ENCODE results near the gene MAFG. TPM values are rescaled to one million over a fixed set of nuclear protein-coding genes. Genes with fewer than 3 reads are reported as not detected.

MAFG gene
- total and polyA plus RNA-seq, 2 of the 13 experiments (the other 11 are each of a cell fraction or from before 2014, with no cell fraction given) = 14.5 to 20.0 TPM

GRCh38 chr17:81962499-81963441 lies 35.2 kb upstream of the MAFG start:
- FAIRE-seq = no peak
- POLR2A ChIA-PET = interaction anchor here (0.8 to 7.0 kb wide), 13 partner anchors 10 to 102 kb away, joined by 3 to 406 read pairs (median 11); partner anchors contain the start of genes ASPSCR1, CENPX, DCXR and LRRC45
- CTCF ChIA-PET (ENCODE audit: low intra/inter-chr PET ratio, low total read pairs) = interaction anchor here (4.7 kb wide), 1 partner anchor 57 kb away, joined by 181 read pairs; the partner anchor contains the start of genes CENPX and LRRC45
- no peak for TF ChIP-seq TAF15 (IDR thresholded peaks at IDR 0.05; ENCODE audit: low read depth, low read length, poor library complexity, severe bottlenecking)
- TF ChIP-seq BHLHE40 (IDR thresholded peaks at IDR 0.05; ENCODE audit: low read length) = no peak
- TF ChIP-seq MXI1 (IDR thresholded peaks at IDR 0.05; ENCODE audit: borderline replicate concordance, low read depth, low read length) = peak; percentile 54; the same call in 1 of the 3 replicates
- TF ChIP-seq ARID2 (CRISPR knock-in tag; IDR thresholded peaks at IDR 0.05; ENCODE audit: borderline replicate concordance) = no peak
- no peak for TF ChIP-seq KDM5A (IDR thresholded peaks at IDR 0.05; ENCODE audit: borderline replicate concordance, low read length)
- TF ChIP-seq ZFAT (CRISPR knock-in tag; conservative IDR thresholded peaks at IDR 0.05) = no peak
- peak; percentile 65 for TF ChIP-seq POLR2G (IDR thresholded peaks at IDR 0.05; ENCODE audit: low read depth, low read length)
- TF ChIP-seq PTBP1 (IDR thresholded peaks at IDR 0.05; ENCODE audit: low read depth, low read length, poor library complexity, severe bottlenecking) = peak; percentile 36
- no peak for TF ChIP-seq ZKSCAN1 (IDR thresholded peaks at IDR 0.05; ENCODE audit: low read length)
- TF ChIP-seq PLSCR1 (CRISPR knock-in tag; IDR thresholded peaks at IDR 0.05; ENCODE audit: borderline replicate concordance) = no peak
- no peak for TF ChIP-seq RCOR2 (CRISPR knock-in tag; IDR thresholded peaks at IDR 0.05)
- TF ChIP-seq ZNF678 (CRISPR knock-in tag; IDR thresholded peaks at IDR 0.05) = no peak; the same call in 1 of the 2 replicates
- 0 out of 2 replicates have a peak, but pooled peaks have one; percentile 52 for TF ChIP-seq ZMYM2 (CRISPR knock-in tag; IDR thresholded peaks at IDR 0.05)
- 0 out of 2 replicates have a peak, but pooled peaks have one; percentile 57 for TF ChIP-seq SAFB2 (CRISPR knock-in tag; IDR thresholded peaks at IDR 0.05; ENCODE audit: borderline replicate concordance, low read depth)
- TF ChIP-seq CBX5 (CRISPR knock-in tag; IDR thresholded peaks at IDR 0.05; ENCODE audit: borderline replicate concordance) = peak; percentile 8; the same call in 1 of the 2 replicates
- TF ChIP-seq SP4 (CRISPR knock-in tag; IDR thresholded peaks at IDR 0.05) = peak; percentile 60
- TF ChIP-seq ZFP91 (CRISPR knock-in tag; IDR thresholded peaks at IDR 0.05; ENCODE audit: borderline replicate concordance) = peak; percentile 66; the same call in 1 of the 2 replicates
- no peak for TF ChIP-seq KDM4B (CRISPR knock-in tag; IDR thresholded peaks at IDR 0.05)
- no peak for TF ChIP-seq BRCA1 (CRISPR knock-in tag; IDR thresholded peaks at IDR 0.05)

More at GRCh38 chr17:81962499-81963441, 35.2 kb upstream of the MAFG start:
- peaks cover 73% of the 10 kb centered on the region for H3K4me1 ChIP-seq (ENCODE audit: insufficient read depth, low read length)
- ATAC-seq (no peak), DNase-seq (ENCODE audit: low spot score) (peak; percentile 61)
- peaks cover 12% of the 10 kb centered on the region for H4K20me1 ChIP-seq (ENCODE audit: insufficient read depth, low read length)
- no peak overlapping the region for H2AFZ ChIP-seq (ENCODE audit: low read length)
- in situ Hi-C loops (cut with HindIII; ENCODE audit: extremely low pct_ligation_motif_present, low pct_unique_long_range_greater_than_20kb) (no loop called here), intact Hi-C loops (cut with micrococcal nuclease; ENCODE audit: unreplicated experiment) (no loop called here)
- peak overlapping the region; percentile 94 for H3K4me2 ChIP-seq (ENCODE audit: low read depth, low read length)
- no peaks in the 10 kb centered on the region for H3K9me3 ChIP-seq (ENCODE audit: low read length)
- peak overlapping the region; percentile 91 for H3K9ac ChIP-seq (ENCODE audit: insufficient read depth, low read depth, low read length)
- peak overlapping the region; percentile 66 to 81 (median 74) for H3K4me3 ChIP-seq (replicated peaks in 1 of 3; ENCODE audit: insufficient read depth in 1 of 3, low read depth in 2 of 3, low read length in 3 of 3)
- 42% methylated on average over 14 of the region's 37 CpGs for WGBS (ENCODE audit: low lambda C conversion rate)
- H3K79me2 ChIP-seq (ENCODE audit: insufficient read depth, low read length) = peaks cover 51% of the 10 kb centered on the region
- H3K27me3 ChIP-seq (ENCODE audit: control insufficient read depth in 1 of 2, insufficient read depth in 2 of 2, low read length in 2 of 2) = no peaks in the 10 kb centered on the region; a peak in 1 of 5 replicates
- peak overlapping the region; percentile 84 for H3K27ac ChIP-seq (ENCODE audit: extremely low read length, insufficient read depth, low read length)
- TSS peak; percentile 63 for BruUV-seq (replicated peaks)
- peaks cover 9 to 17% of the 10 kb centered on the region in 2 experiments for H3K36me3 ChIP-seq (replicated peaks in 1 of 2; ENCODE audit: control insufficient read depth in 1 of 2, insufficient read depth in 2 of 2, low read length in 2 of 2)

Measured in HepG2 (cell line).